Measurements from ENCODE around the gene CREB1. TPM values are rescaled to one million over a fixed set of nuclear protein-coding genes. Genes with fewer than 3 reads are reported as not detected.
"Not testable (repeated sequence)": the region's sequence is repeated elsewhere in the genome, so short reads cannot be mapped to it uniquely, and the experiment has no call there.

Gene CREB1
- total and polyA plus RNA-seq, 9 donors: 16.6 to 41.4 (median 30.9) TPM

GRCh38 chr2:207489251-207489650 lies 40.5 kb upstream of the CREB1 start:
- Histone ChIP-seq H3K9me3 (replicated peaks; ENCODE audit: control insufficient read depth, low read depth, low read length) (no peaks in the 10 kb centered on the region), H3K27me3 (ENCODE audit: control insufficient read depth, insufficient read depth, low read length) (no peaks in the 10 kb centered on the region), H3K4me1 (ENCODE audit: control insufficient read depth, insufficient read depth, low read length) (no peaks in the 10 kb centered on the region), H3K27ac (ENCODE audit: low read length) (no peak overlapping the region), H3K36me3 (ENCODE audit: control insufficient read depth, insufficient read depth, low read length) (no peaks in the 10 kb centered on the region), H3K4me3 (ENCODE audit: low read length) (no peak overlapping the region)
- no peak for DNase-seq
- WGBS (ENCODE audit: insufficient coverage): 92% methylated on average over 3 of the region's 4 CpGs

GRCh38 chr2:207490441-207490840 lies 39.3 kb upstream of the CREB1 start:
- H3K27me3 ChIP-seq (ENCODE audit: control insufficient read depth, insufficient read depth, low read length): no peaks in the 10 kb centered on the region
- WGBS (ENCODE audit: insufficient coverage): no CpG with 5 or more reads among the region's 3 CpGs
- no peaks in the 10 kb centered on the region for H3K4me1 ChIP-seq (ENCODE audit: control insufficient read depth, insufficient read depth, low read length)
- H3K27ac ChIP-seq (ENCODE audit: low read length): no peak overlapping the region
- H3K36me3 ChIP-seq (ENCODE audit: control insufficient read depth, insufficient read depth, low read length): no peaks in the 10 kb centered on the region
- H3K9me3 ChIP-seq (replicated peaks; ENCODE audit: control insufficient read depth, low read depth, low read length): no peaks in the 10 kb centered on the region
- no peak for DNase-seq
- no peak overlapping the region for H3K4me3 ChIP-seq (ENCODE audit: low read length)

GRCh38 chr2:207491086-207491485 lies 38.7 kb upstream of the CREB1 start:
- DNase-seq: no peak
- 50% methylated on average over 2 of the region's 2 CpGs for WGBS (ENCODE audit: insufficient coverage)
- H3K4me3 ChIP-seq (ENCODE audit: low read length): no peak overlapping the region
- H3K36me3 ChIP-seq (ENCODE audit: control insufficient read depth, insufficient read depth, low read length): no peaks in the 10 kb centered on the region
- H3K27ac ChIP-seq (ENCODE audit: low read length): no peak overlapping the region
- no peaks in the 10 kb centered on the region for H3K4me1 ChIP-seq (ENCODE audit: control insufficient read depth, insufficient read depth, low read length)
- no peaks in the 10 kb centered on the region for H3K9me3 ChIP-seq (replicated peaks; ENCODE audit: control insufficient read depth, low read depth, low read length)
- no peaks in the 10 kb centered on the region for H3K27me3 ChIP-seq (ENCODE audit: control insufficient read depth, insufficient read depth, low read length)

- H3K9me3 ChIP-seq (replicated peaks; ENCODE audit: control insufficient read depth, low read depth, low read length): no peaks in the 10 kb centered on the region
- H3K27me3 ChIP-seq (ENCODE audit: control insufficient read depth, insufficient read depth, low read length): no peaks in the 10 kb centered on the region
- no peak overlapping the region for H3K4me3 ChIP-seq (ENCODE audit: low read length)
- H3K4me1 ChIP-seq (ENCODE audit: control insufficient read depth, insufficient read depth, low read length): no peaks in the 10 kb centered on the region
- DNase-seq: no peak
- H3K27ac ChIP-seq (ENCODE audit: low read length): no peak overlapping the region
- H3K36me3 ChIP-seq (ENCODE audit: control insufficient read depth, insufficient read depth, low read length): no peaks in the 10 kb centered on the region
- 57% methylated on average over 2 of the region's 5 CpGs for WGBS (ENCODE audit: insufficient coverage)
Measured at GRCh38 chr2:207491956-207492355, 37.8 kb upstream of the CREB1 start.

GRCh38 chr2:207492461-207492860 lies 37.3 kb upstream of the CREB1 start:
- no CpG with 5 or more reads among the region's 1 CpG for WGBS (ENCODE audit: insufficient coverage)
- no peak for DNase-seq
- no peak overlapping the region for H3K4me3 ChIP-seq (ENCODE audit: low read length)
- H3K36me3 ChIP-seq (ENCODE audit: control insufficient read depth, insufficient read depth, low read length): no peaks in the 10 kb centered on the region
- H3K9me3 ChIP-seq (replicated peaks; ENCODE audit: control insufficient read depth, low read depth, low read length): no peaks in the 10 kb centered on the region
- no peaks in the 10 kb centered on the region for H3K4me1 ChIP-seq (ENCODE audit: control insufficient read depth, insufficient read depth, low read length)
- no peak overlapping the region for H3K27ac ChIP-seq (ENCODE audit: low read length)
- no peaks in the 10 kb centered on the region for H3K27me3 ChIP-seq (ENCODE audit: control insufficient read depth, insufficient read depth, low read length)

- peaks cover 4% of the 10 kb centered on the region for H3K4me1 ChIP-seq (ENCODE audit: control insufficient read depth, insufficient read depth, low read length)
- H3K27me3 ChIP-seq (ENCODE audit: control insufficient read depth, insufficient read depth, low read length): no peaks in the 10 kb centered on the region
- no peaks in the 10 kb centered on the region for H3K9me3 ChIP-seq (replicated peaks; ENCODE audit: control insufficient read depth, low read depth, low read length)
- no peak for DNase-seq
- no CpG with 5 or more reads among the region's 1 CpG for WGBS (ENCODE audit: insufficient coverage)
- H3K36me3 ChIP-seq (ENCODE audit: control insufficient read depth, insufficient read depth, low read length): no peaks in the 10 kb centered on the region
- no peak overlapping the region for H3K4me3 ChIP-seq (ENCODE audit: low read length)
- H3K27ac ChIP-seq (ENCODE audit: low read length): no peak overlapping the region
Measured at GRCh38 chr2:207494137-207494536, 35.6 kb upstream of the CREB1 start.

DNA sequence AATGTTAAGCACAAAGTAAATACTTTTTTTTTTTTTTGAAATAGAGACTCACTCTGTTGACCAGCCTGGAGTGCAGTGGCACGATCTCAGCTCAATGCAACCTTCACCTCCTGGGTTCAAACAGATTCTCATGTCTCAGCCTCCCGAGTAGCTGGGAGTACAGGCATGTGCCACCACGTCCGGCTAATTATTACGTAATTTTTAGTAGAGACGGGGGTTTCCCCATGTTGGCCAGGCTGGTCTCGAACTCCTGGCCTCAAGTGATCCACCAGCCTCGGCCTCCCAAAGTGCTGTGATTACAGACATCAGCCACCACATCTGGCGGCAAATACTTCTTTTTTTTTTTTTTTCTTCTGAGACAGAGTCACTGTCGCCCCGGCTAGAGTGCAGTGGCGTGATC lies 32.8 kb upstream of the CREB1 start:
- not testable (repeated sequence) for H3K27me3 ChIP-seq (ENCODE audit: control insufficient read depth, insufficient read depth, low read length); H3K4me3 ChIP-seq (ENCODE audit: low read length); H3K9me3 ChIP-seq (replicated peaks; ENCODE audit: control insufficient read depth, low read depth, low read length); H3K36me3 ChIP-seq (ENCODE audit: control insufficient read depth, insufficient read depth, low read length); H3K27ac ChIP-seq (ENCODE audit: low read length); H3K4me1 ChIP-seq (ENCODE audit: control insufficient read depth, insufficient read depth, low read length); DNase-seq
- 87% methylated on average over 9 of the region's 12 CpGs for WGBS (ENCODE audit: insufficient coverage)

DNA sequence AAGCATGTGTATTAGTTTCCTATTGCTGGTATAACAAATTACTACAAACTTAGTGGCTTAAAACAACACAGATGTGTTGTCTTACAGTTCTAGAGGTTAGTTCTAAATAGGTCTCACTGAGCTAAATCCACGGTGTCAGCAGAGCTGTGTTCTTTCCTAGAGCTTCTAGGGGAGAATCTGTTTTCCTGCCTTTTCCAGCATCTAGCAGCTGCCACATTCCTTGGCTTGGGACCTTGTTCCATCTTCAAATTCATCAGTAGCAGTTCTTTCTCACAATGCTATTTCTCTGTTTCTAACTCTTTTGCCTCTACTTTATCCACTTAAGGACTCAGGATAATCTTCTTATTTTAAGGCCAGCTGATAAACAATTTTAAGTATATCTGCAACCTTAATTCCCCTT lies 32.2 kb upstream of the CREB1 start:
- DNase-seq: peak; percentile 53
- H3K27ac ChIP-seq (ENCODE audit: low read length): no peak overlapping the region
- WGBS (ENCODE audit: insufficient coverage): 0% methylated on average over 1 of the region's 1 CpG

DNA sequence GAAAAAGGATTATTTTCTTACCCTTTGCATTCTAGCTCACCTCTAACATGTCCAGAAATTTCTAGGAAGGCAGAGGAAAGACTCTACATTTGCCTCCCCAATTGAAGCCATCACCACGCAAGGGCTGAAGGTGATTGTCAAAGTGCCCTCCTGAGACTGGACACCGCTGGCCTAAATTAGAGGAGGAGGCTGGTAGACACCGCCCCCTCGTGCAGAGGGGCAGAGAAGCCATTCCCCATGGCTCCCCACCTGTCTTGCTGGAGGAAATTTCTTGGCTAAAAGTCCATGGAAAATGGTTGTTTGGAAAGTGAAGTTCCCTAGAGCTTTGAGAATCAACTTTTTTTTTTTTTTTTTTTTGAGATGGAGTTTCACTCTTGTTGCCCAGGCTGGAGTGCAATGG lies 31.3 kb upstream of the CREB1 start:
- Histone ChIP-seq H3K27ac (ENCODE audit: low read length) (no peak overlapping the region), H3K4me1 (ENCODE audit: control insufficient read depth, insufficient read depth, low read length) (peaks cover 11% of the 10 kb centered on the region), H3K4me3 (ENCODE audit: low read length) (no peak overlapping the region), H3K9me3 (replicated peaks; ENCODE audit: control insufficient read depth, low read depth, low read length) (no peaks in the 10 kb centered on the region), H3K36me3 (ENCODE audit: control insufficient read depth, insufficient read depth, low read length) (no peaks in the 10 kb centered on the region), H3K27me3 (ENCODE audit: control insufficient read depth, insufficient read depth, low read length) (no peaks in the 10 kb centered on the region)
- DNase-seq: peak; percentile 40
- WGBS (ENCODE audit: insufficient coverage): 68% methylated on average over 4 of the region's 4 CpGs

More for the DNA sequence above, 32.2 kb upstream of the CREB1 start:
- Histone ChIP-seq H3K4me3 (ENCODE audit: low read length) (no peak overlapping the region), H3K36me3 (ENCODE audit: control insufficient read depth, insufficient read depth, low read length) (no peaks in the 10 kb centered on the region), H3K9me3 (replicated peaks; ENCODE audit: control insufficient read depth, low read depth, low read length) (no peaks in the 10 kb centered on the region), H3K4me1 (ENCODE audit: control insufficient read depth, insufficient read depth, low read length) (peaks cover 8% of the 10 kb centered on the region), H3K27me3 (ENCODE audit: control insufficient read depth, insufficient read depth, low read length) (no peaks in the 10 kb centered on the region)

DNA sequence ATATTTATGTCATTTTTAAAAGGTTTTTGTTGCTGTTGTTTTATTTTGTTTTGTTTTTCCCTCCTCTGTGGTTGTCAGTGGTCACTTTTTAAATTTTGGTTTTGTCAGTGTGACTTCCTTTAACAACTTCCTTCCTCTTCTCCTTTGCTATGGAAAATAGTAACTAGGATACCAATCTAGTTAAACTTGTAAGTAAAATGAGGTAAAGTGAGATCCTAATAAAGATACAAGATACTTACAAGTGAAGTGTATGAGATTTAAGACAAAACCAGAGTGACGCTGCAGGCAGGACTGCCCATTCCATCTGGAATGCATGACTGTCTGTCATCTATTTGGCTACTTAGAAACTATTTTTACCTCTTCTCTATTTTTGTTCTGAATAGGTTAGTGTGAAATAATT lies 30.6 kb upstream of the CREB1 start:
- H3K27ac ChIP-seq (ENCODE audit: low read length): no peak overlapping the region

DNA sequence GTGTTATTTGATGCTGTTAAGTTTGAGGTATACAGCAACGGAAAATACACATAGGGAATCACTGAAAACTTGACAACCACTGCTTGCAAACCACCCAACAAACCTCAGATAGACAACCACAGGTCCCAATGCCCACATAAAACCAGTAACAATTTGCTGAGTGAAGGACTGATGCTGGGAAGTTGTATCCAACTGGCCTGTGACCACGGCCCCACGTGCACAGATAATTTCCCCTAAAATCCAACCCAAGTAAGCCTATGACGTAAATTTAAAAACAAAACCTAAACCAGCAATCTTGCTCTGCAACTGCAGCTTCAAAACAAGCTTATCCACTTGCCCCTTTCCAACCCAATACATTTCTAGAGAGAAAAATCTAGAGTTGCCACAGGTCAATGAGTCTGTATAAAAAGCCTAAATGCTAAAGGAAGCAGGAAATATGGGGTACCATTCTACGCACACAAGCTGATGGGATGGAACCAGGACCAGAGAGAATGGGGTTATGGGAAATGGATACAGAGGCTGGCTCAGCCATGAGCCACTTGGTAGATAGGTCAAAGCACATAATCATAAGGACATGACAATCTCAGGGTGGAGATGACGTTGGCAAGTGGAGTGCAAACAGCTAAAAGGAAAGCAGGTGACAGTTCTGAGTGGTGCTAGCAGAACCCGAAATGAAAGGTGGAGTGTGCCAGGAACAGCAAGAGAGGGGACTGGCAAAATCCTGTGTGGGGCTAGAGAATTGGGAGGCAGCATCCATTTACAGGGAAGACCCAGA lies 27.8 kb upstream of the CREB1 start:
- H3K27me3 ChIP-seq (ENCODE audit: control insufficient read depth, insufficient read depth, low read length): no peaks in the 10 kb centered on the region
- H3K4me3 ChIP-seq (ENCODE audit: low read length): no peak overlapping the region
- H3K4me1 ChIP-seq (ENCODE audit: control insufficient read depth, insufficient read depth, low read length): peaks cover 19% of the 10 kb centered on the region
- H3K36me3 ChIP-seq (ENCODE audit: control insufficient read depth, insufficient read depth, low read length): no peaks in the 10 kb centered on the region
- WGBS (ENCODE audit: insufficient coverage): 68% methylated on average over 6 of the region's 7 CpGs
- peak; percentile 22 for DNase-seq
- no peak overlapping the region for H3K27ac ChIP-seq (ENCODE audit: low read length)
- H3K9me3 ChIP-seq (replicated peaks; ENCODE audit: control insufficient read depth, low read depth, low read length): no peaks in the 10 kb centered on the region

More for the DNA sequence above, 30.6 kb upstream of the CREB1 start:
- peak; percentile 74 for DNase-seq
- WGBS (ENCODE audit: insufficient coverage): no CpG with 5 or more reads among the region's 1 CpG
- no peaks in the 10 kb centered on the region for H3K9me3 ChIP-seq (replicated peaks; ENCODE audit: control insufficient read depth, low read depth, low read length)
- H3K36me3 ChIP-seq (ENCODE audit: control insufficient read depth, insufficient read depth, low read length): no peaks in the 10 kb centered on the region
- H3K4me3 ChIP-seq (ENCODE audit: low read length): no peak overlapping the region
- peaks cover 11% of the 10 kb centered on the region for H3K4me1 ChIP-seq (ENCODE audit: control insufficient read depth, insufficient read depth, low read length)
- H3K27me3 ChIP-seq (ENCODE audit: control insufficient read depth, insufficient read depth, low read length): no peaks in the 10 kb centered on the region

All from muscle of leg (tissue), 11 donors.